Thyroid gland (tissue), 4 donors: ENCODE data around the gene SIX5.

ENCODE experiments used
- CTCF ChIP-seq, 6 experiments: fragments of 200-600 bp in 3 of 6; fragments of 450-650 bp in 3 of 6; sonication (generic) in 3 of 6; IDR thresholded peaks; one replicate each; pipeline ENCODE4 v1.5.1; 2016 to 2019; ENCODE audit warnings: antibody characterized with exemption in 6 of 6, mild to moderate bottlenecking in 2 of 6, inconsistent platforms in 1 of 6, moderate library complexity in 1 of 6
- POLR2A ChIP-seq, 2 donors: fragments of 450-650 bp; IDR thresholded peaks; one replicate each; pipeline ENCODE4 v1.6.1; 2017; ENCODE audit warnings: antibody characterized with exemption in 2 of 2, mild to moderate bottlenecking in 2 of 2, moderate library complexity in 1 of 2

DNA sequence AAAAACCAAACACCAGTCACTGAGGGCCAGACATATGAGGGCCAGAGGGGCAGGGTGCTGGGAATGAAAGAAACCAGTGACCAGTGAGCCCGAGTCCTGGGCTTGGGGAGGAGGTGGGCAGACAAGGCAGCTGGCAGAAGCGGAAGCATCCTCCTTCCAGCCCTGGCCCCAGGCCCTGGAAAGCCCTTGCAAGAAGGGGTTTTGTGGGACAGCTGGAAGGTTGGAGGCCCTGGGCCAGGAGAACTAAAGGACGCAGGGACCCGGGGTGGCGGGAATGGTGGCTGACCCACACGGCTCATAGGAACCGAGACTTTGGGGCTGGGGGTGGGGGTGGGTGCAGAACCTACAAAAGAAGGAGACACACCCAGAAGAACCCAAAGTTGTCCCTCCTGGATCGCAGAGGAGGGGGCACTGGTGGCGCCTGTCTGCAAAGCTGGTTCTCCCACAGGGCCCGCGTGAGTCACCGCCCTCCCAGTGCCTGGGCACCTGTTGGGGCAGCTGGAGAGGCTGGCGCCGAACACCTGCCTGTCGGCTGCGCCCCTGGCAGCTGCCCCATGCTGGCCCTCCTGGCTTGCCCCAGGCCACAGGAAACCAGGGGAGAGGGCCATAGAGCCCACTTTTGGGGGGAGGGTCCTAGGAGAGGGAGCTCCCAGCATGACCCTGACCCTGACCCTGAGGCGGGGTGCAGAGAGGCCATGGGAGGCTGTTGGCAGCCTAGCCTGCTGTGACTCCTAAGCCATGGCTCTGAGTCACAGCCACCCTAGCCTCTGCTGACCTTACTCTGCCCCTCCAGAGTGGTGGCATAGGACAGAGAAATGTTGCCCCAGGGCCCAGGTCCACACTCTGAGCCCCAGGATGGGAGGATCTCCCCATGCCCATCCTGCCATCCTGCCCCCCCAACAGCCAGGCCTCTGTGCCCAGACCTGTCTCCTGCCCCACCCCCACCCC, 12.4 kb upstream of the SIX5 start:
- no peak for TF ChIP-seq CTCF (IDR thresholded peaks at IDR 0.05)
- TF ChIP-seq POLR2A (IDR thresholded peaks at IDR 0.05), result no peak
